ENCODE results near the gene SCG2.

Gene SCG2

DNA sequence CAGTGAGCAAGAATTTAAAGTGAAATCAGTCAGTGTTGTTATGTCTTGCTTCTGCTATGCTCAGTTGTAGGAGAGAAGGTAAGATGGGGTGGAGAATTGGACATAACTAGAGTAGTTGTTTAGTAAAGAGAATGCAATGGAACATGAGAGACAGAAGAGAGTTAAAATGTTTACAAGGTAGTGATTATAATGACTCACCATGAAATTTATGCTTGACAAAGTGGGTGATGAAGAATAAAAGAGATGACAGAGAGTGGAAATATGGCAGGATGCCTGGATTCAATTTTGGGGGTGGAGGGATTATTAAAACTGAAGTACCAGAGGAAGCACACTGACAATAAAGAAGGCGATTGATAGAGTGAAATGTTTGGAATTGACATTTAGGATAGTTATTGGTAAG lies 10.6 kb downstream of the SCG2 start:
- TF ChIP-seq, protein P1, sequence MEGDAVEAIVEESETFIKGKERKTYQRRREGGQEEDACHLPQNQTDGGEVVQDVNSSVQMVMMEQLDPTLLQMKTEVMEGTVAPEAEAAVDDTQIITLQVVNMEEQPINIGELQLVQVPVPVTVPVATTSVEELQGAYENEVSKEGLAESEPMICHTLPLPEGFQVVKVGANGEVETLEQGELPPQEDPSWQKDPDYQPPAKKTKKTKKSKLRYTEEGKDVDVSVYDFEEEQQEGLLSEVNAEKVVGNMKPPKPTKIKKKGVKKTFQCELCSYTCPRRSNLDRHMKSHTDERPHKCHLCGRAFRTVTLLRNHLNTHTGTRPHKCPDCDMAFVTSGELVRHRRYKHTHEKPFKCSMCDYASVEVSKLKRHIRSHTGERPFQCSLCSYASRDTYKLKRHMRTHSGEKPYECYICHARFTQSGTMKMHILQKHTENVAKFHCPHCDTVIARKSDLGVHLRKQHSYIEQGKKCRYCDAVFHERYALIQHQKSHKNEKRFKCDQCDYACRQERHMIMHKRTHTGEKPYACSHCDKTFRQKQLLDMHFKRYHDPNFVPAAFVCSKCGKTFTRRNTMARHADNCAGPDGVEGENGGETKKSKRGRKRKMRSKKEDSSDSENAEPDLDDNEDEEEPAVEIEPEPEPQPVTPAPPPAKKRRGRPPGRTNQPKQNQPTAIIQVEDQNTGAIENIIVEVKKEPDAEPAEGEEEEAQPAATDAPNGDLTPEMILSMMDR (IDR thresholded peaks at IDR 0.05; ENCODE audit: low read depth, low read length, missing control alignments) = no peak
- DNase-seq (ENCODE audit: low read depth) = no peak
- H3K4me3 ChIP-seq (ENCODE audit: low read depth, low read length) = no peak overlapping the region

DNA sequence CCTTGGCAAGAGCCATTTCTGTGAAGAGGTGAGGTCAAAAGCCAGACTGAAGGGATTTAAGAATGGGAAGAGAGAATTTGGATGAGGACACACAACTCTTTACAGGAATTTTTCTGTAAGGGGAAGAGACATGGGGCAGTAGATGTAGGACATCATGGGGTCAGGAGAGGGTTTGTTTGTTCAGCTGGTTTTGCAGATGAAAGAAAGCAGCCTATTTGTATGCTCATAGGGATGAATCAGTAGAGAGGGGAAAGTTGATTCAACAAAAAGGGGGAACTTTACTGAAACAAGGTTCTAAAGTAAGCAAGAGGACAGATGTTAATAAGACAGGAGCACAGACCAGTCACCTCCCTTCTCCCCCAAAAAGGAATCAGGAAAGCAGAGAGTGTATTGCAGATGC lies 11.2 kb downstream of the SCG2 start:
- no peak for DNase-seq (ENCODE audit: low read depth)
- TF ChIP-seq, protein P1 (IDR thresholded peaks at IDR 0.05; ENCODE audit: low read depth, low read length, missing control alignments) = no peak
- no peak overlapping the region for H3K4me3 ChIP-seq (ENCODE audit: low read depth, low read length)

DNA sequence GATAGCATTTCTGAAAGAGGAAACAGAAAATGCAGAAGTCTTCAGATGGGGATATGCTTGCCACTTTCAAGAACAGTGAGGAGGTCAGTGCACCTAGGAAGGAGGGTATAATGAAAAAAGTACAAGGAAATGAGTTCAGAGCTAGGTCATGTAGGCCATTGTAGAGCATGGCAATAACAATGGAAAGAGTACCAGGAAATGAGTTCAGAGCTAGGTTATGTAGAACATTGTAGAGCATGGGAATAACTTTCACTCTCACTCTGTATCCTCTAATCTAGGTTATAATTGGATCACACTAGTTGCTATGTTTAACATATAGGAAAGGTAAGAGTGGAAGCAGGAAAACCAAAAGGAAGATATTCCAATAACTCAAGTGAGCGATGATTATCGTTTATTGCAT lies 12.3 kb downstream of the SCG2 start:
- TF ChIP-seq, protein P1 (IDR thresholded peaks at IDR 0.05; ENCODE audit: low read depth, low read length, missing control alignments) = no peak

DNA sequence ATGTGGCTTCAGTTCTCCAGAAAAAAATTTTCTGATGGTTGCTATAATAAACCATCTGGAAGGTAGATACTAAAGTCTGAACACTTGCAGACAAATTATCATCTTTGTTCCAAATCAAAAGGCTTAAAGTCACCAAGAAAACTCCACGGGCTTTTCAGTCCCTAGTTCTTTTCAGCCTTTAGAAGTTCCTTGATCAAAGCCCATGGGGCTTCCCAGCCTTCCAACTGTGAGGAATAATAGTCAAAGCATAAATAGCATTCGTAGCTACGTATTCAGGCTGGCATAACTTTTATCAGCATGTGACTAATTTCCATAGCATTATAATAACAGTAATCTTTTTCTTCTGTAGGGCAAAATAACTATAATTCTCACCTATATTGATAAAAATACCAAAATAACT lies 13.9 kb downstream of the SCG2 start:
- TF ChIP-seq, protein P1 (IDR thresholded peaks at IDR 0.05; ENCODE audit: low read depth, low read length, missing control alignments) = no peak
- no peak overlapping the region for H3K4me3 ChIP-seq (ENCODE audit: low read depth, low read length)
- DNase-seq (ENCODE audit: low read depth) = no peak

More for the DNA sequence above, 12.3 kb downstream of the SCG2 start:
- no peak overlapping the region for H3K4me3 ChIP-seq (ENCODE audit: low read depth, low read length)
- no peak for DNase-seq (ENCODE audit: low read depth)

DNA sequence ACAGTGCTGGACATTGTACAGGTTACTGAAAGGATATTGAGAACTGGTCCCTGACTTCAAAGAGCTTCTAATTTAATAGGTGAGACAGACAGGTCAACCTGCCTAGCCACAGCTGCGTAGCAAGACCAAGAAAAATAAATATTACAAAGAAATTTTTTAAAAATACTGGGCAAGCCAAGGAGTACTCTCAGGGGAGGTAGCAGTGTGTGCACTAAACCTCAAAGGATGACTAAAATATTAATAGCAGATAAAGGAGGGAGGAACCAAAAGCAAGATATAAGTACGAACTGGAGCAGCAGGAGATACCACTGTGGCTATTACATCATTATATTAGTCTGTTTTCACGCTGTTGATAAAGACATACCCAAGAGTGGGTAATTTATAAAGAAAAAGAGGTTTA lies 14.9 kb downstream of the SCG2 start:
- TF ChIP-seq, protein P1 (IDR thresholded peaks at IDR 0.05; ENCODE audit: low read depth, low read length, missing control alignments) = no peak
- DNase-seq (ENCODE audit: low read depth) = no peak

DNA sequence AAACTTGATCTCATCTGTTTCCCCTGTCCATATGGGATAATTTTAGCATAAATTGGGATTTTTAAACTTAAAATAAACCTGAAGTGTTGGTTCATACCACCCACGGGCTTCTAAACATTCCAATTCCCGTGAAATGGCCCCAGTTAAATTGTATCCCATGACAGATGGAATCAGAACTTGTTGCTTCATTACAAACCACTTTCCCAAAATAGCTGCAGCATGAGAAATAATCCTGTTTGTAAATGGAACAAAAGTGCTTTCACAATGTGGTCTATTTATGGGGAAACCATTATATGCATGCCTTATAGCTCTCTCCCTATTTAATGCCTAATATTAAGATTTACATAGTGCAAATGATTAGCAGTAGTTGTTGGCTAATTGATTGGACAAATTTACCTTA lies 15.9 kb downstream of the SCG2 start:
- TF ChIP-seq, protein P1 (IDR thresholded peaks at IDR 0.05; ENCODE audit: low read depth, low read length, missing control alignments) = no peak
- DNase-seq (ENCODE audit: low read depth) = no peak
- no peak overlapping the region for H3K4me3 ChIP-seq (ENCODE audit: low read depth, low read length)

More for the DNA sequence above, 14.9 kb downstream of the SCG2 start:
- no peak overlapping the region for H3K4me3 ChIP-seq (ENCODE audit: low read depth, low read length)

DNA sequence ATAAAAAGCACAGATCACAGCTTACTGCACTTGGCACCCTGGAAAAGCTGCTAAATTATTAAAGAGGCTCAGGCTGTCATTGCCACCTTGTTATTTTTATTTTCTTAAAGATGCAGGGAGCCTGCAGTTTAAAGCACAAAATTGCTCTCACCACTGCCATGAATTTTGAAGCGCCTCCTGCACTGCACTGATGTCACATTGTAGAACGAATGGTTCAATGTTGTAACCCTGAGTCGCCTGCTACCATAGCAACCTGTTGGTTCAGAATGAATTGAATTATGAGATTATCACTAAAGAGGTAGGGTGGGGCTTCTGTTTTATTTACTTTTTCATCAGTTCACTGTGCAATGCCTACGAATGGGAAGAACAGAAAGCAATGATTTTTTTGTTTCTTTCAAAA lies 16.5 kb downstream of the SCG2 start:
- no peak overlapping the region for H3K4me3 ChIP-seq (ENCODE audit: low read depth, low read length)
- TF ChIP-seq, protein P1 (IDR thresholded peaks at IDR 0.05; ENCODE audit: low read depth, low read length, missing control alignments) = no peak
- no peak for DNase-seq (ENCODE audit: low read depth)

Measured in GM12864 (cell line).